Tibial nerve (tissue), 4 donors: Measurements from ENCODE around the gene ZFR. TPM values are rescaled to one million over a fixed set of nuclear protein-coding genes. Genes with fewer than 3 reads are reported as not detected.

Experiments
- DNase-seq, 2 donors: peaks; one replicate each; pipeline ENCODE4 v3.0.0-alpha.2; 2019; ENCODE audit warnings: low spot score in 2 of 2
- H3K27ac ChIP-seq, 4 donors: fragments of 200-600 bp; sonication (generic) in 3 of 4; one replicate each; pipeline ENCODE4 v1.5.1; 2017 to 2019; ENCODE audit warnings: mild to moderate bottlenecking in 1 of 4
- H3K27me3 ChIP-seq, 2 donors: fragments of 200-600 bp; sonication (generic) in 1 of 2; one replicate each; pipeline versions ENCODE4 v1.5.1 to v1.6.0; 2017 to 2019
- H3K36me3 ChIP-seq, 3 donors: fragments of 200-600 bp; sonication (generic); one replicate each; pipeline ENCODE4 v1.5.1; 2018 to 2019
- H3K4me1 ChIP-seq, 4 donors: fragments of 200-600 bp; sonication (generic) in 3 of 4; one replicate each; pipeline ENCODE4 v1.5.1; 2017 to 2019
- H3K4me3 ChIP-seq, 4 donors: fragments of 200-600 bp; sonication (generic) in 3 of 4; one replicate each; pipeline ENCODE4 v1.5.1; 2017 to 2019; ENCODE audit warnings: mild to moderate bottlenecking in 1 of 4, moderate library complexity in 1 of 4
- H3K9me3 ChIP-seq, 4 donors: fragments of 200-600 bp; sonication (generic) in 3 of 4; one replicate each; pipeline ENCODE4 v1.5.1; 2017 to 2019
- CTCF ChIP-seq, 5 experiments: fragments of 200-600 bp in 3 of 5; fragments of 450-650 bp in 2 of 5; sonication (generic) in 3 of 5; IDR thresholded peaks; one replicate each; pipeline ENCODE4 v1.5.1; 2016 to 2019; ENCODE audit warnings: antibody characterized with exemption in 5 of 5, mild to moderate bottlenecking in 3 of 5, moderate library complexity in 2 of 5
- EP300 ChIP-seq, 2 donors: sonication (generic); formaldehyde crosslinking; IDR thresholded peaks; one replicate each; pipeline ENCODE4 v1.6.1; 2017; ENCODE audit warnings: antibody characterized with exemption in 2 of 2, mild to moderate bottlenecking in 1 of 2
- POLR2A ChIP-seq, 2 donors: fragments of 450-650 bp; IDR thresholded peaks; one replicate each; pipeline ENCODE4 v1.6.1; 2017; ENCODE audit warnings: antibody characterized with exemption in 2 of 2, mild to moderate bottlenecking in 2 of 2, moderate library complexity in 2 of 2
- WGBS, 2 donors: methylation state at CpG; one replicate each; pipeline ENCODE4 v1.1.5; 2018; 5-methylcytosine and 5-hydroxymethylcytosine counted together
- total RNA-seq, 4 donors: library from RNA; depleted of rRNA; stranded (reverse); fragments of >200 nt; gene quantifications; one replicate each; pipeline ENCODE4 v1.1.0, GENCODE V29; 2016

The ZFR gene
- total RNA-seq, 4 donors from 2014 or later = 63.9 to 83.5 (median 73.8) TPM

DNA sequence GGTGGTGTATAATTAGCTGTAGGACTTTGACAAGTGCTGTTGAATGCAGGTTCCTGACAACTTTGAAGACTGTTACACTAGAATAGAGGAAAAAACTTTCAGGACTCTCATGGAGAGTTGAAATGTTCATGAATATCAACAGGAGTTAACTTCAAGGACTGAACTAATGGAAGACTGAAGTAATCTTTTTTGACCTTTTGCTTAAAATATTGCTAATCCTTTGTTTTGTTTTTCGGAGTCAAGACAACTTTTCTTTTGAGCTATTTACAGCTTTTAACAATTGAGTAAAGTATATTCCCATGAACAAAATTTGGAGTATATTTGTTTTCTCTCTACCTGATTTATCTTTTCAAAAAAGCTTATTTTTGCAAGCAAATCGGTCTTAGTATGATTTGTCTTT, 97.7 kb downstream of the ZFR start:
- H3K36me3 ChIP-seq = no peaks in the 10 kb centered on the region
- 96 to 98% methylated on average over 2 of the region's 2 CpGs for WGBS, 2 donors
- peaks cover 0 to 5% (median 0%) of the 10 kb centered on the region in 4 donors for H3K4me1 ChIP-seq
- DNase-seq = no peak
- H3K9me3 ChIP-seq = no peaks in the 10 kb centered on the region
- no peak overlapping the region for H3K27ac ChIP-seq
- TF ChIP-seq POLR2A (IDR thresholded peaks at IDR 0.05) = no peak
- TF ChIP-seq CTCF (IDR thresholded peaks at IDR 0.05) = no peak
- no peak for TF ChIP-seq EP300 (IDR thresholded peaks at IDR 0.05)
- H3K27me3 ChIP-seq = no peaks in the 10 kb centered on the region
- H3K4me3 ChIP-seq = no peak overlapping the region

DNA sequence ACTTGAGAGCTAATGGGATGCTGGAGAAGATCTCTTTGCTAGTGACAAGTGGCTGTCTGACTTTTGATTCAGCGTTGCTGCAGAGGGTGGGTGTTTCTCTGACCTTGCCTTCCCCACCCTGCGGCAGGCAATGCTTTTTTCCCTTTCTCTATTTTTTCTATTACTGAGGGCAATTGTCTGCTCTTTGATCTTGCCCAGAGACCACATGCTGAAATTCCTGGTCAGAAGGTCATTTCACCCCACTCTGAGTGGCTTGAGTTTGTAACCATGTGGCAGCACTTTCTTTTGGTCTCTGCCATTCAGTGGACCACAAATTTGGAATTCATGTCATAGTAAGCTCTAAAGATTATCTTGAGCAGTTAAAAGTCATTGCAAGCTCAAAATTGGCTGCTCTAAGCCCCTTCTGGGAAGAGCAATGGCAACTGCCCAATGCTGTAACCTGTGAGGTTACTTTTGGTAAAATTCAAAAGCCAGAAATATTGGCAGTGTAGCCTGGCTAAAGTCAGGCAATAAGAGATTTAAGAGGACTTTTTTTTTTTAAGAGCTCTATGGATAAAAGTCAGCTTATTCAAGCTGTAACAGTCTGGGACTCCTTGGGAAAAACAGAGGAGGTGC, 101.4 kb downstream of the ZFR start:
- TF ChIP-seq POLR2A (IDR thresholded peaks at IDR 0.05) = no peak
- TF ChIP-seq CTCF (IDR thresholded peaks at IDR 0.05) = no peak
- no peak for TF ChIP-seq EP300 (IDR thresholded peaks at IDR 0.05)
- H3K4me1 ChIP-seq = peaks cover 0 to 5% (median 0%) of the 10 kb centered on the region in 4 donors
- WGBS, 2 donors = 66 to 70% methylated on average over 2 of the region's 2 CpGs
- H3K9me3 ChIP-seq = peaks cover 0 to 21% (median 2%) of the 10 kb centered on the region in 4 donors
- no peak overlapping the region for H3K27ac ChIP-seq
- H3K36me3 ChIP-seq = no peaks in the 10 kb centered on the region
- H3K27me3 ChIP-seq = no peaks in the 10 kb centered on the region
- no peak for DNase-seq
- H3K4me3 ChIP-seq = no peak overlapping the region

- Histone ChIP-seq H3K4me3 (no peak overlapping the region), H3K36me3 (no peaks in the 10 kb centered on the region), H3K27ac (no peak overlapping the region), H3K9me3 (peaks cover 0 to 23% (median 2%) of the 10 kb centered on the region in 4 donors), H3K4me1 (peaks cover 0 to 5% (median 0%) of the 10 kb centered on the region in 4 donors), H3K27me3 (no peaks in the 10 kb centered on the region)
- DNase-seq = no peak
- WGBS, 2 donors = 58 to 59% methylated on average over 4 of the region's 4 CpGs
- no peak for TF ChIP-seq EP300 (IDR thresholded peaks at IDR 0.05)
- TF ChIP-seq CTCF (IDR thresholded peaks at IDR 0.05) = no peak
- TF ChIP-seq POLR2A (IDR thresholded peaks at IDR 0.05) = no peak
Observed at GRCh38 chr5:32342656-32343055, 101.9 kb downstream of the ZFR start.

DNA sequence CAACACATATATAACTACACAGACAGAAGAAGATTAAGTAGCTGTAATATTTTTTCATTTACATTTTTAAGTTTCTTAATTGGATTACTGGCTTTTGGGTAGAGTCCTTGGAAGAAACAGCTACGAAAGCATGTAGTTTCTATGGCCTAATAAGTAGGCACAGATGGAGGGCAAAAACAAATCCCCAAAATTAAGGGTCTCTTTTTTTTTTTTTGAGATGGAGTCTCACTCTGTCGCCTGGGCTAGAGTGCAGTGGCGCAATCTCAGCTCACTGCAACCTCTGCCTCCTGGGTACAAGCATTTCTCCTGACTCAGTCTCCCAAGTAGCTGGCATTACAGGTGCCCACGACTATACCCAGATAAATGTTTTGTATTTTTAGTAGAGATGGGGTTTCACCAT, 104.7 kb downstream of the ZFR start:
- no peaks in the 10 kb centered on the region for H3K36me3 ChIP-seq
- DNase-seq = no peak
- H3K4me3 ChIP-seq = no peak overlapping the region
- TF ChIP-seq POLR2A (IDR thresholded peaks at IDR 0.05) = no peak
- no peak for TF ChIP-seq EP300 (IDR thresholded peaks at IDR 0.05)
- no peak for TF ChIP-seq CTCF (IDR thresholded peaks at IDR 0.05)
- peaks cover 0 to 23% (median 2%) of the 10 kb centered on the region in 4 donors for H3K9me3 ChIP-seq
- 67 to 74% methylated on average over 4 of the region's 4 CpGs for WGBS, 2 donors
- H3K27ac ChIP-seq = no peak overlapping the region
- peaks cover 0 to 5% (median 0%) of the 10 kb centered on the region in 4 donors for H3K4me1 ChIP-seq
- no peaks in the 10 kb centered on the region for H3K27me3 ChIP-seq

DNA sequence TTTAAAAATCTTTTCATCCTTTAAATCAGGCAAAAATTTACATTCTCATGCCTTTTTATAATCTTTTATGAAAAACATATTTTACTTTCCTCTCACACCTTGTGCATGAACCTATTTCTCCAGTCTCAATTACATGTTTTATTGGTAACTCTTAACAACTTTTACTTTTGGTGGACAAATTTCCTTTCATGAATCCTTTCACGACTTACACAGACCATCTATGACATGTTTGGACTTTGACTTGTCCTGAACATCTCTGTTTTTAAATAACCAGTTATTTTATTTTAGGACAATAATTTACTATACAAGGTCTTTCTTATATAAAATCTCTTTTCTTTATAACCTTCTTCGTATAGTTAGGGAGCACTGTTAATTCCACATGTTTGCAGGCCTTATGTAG, 105.3 kb downstream of the ZFR start:
- peaks cover 0 to 23% (median 2%) of the 10 kb centered on the region in 4 donors for H3K9me3 ChIP-seq
- no peak overlapping the region for H3K27ac ChIP-seq
- H3K27me3 ChIP-seq = no peaks in the 10 kb centered on the region
- TF ChIP-seq POLR2A (IDR thresholded peaks at IDR 0.05) = no peak
- TF ChIP-seq CTCF (IDR thresholded peaks at IDR 0.05) = no peak
- TF ChIP-seq EP300 (IDR thresholded peaks at IDR 0.05) = no peak
- peaks cover 0 to 5% (median 0%) of the 10 kb centered on the region in 4 donors for H3K4me1 ChIP-seq
- DNase-seq = no peak
- WGBS, 2 donors = 79% methylated on average over 2 of the region's 2 CpGs
- no peaks in the 10 kb centered on the region for H3K36me3 ChIP-seq
- H3K4me3 ChIP-seq = no peak overlapping the region
